ENCODE results near the gene RAB39B.

GRCh38 chrX:155225774-155226173, 38.5 kb downstream of the RAB39B start:
- TF ChIP-seq CTCF (conservative IDR thresholded peaks at IDR 0.05 in 1 of 2, IDR thresholded peaks at IDR 0.05 in 1 of 2; ENCODE audit: low read depth in 1 of 2, low read length in 2 of 2) = no peak
- no peak for TF ChIP-seq EZH2 (IDR thresholded peaks at IDR 0.05; ENCODE audit: low read length, missing control alignments)
